H9 (cell line): ENCODE data around the gene TNIP2. TPM values are rescaled to one million over a fixed set of nuclear protein-coding genes. Genes with fewer than 3 reads are reported as not detected.

Experiments used
- DNase-seq: peaks from one replicate; pipeline ENCODE4 v3.0.0-alpha.2; 2017
- H2AFZ ChIP-seq: one replicate; pipeline ENCODE4 v1.6.1; 2013; ENCODE audit warnings: mild to moderate bottlenecking, low read length, control low read depth, moderate library complexity
- H2AK5ac ChIP-seq: 2 replicates; pipeline ENCODE4 v1.6.1; 2013; ENCODE audit warnings: low read length, control low read depth, mixed read lengths; ENCODE audit not compliant: insufficient read length
- H2BK120ac ChIP-seq: one replicate; pipeline ENCODE4 v1.6.1; 2013; ENCODE audit warnings: low read depth, mild to moderate bottlenecking, low read length, control low read depth, inconsistent platforms; ENCODE audit not compliant: poor library complexity, severe bottlenecking
- H2BK12ac ChIP-seq: 2 replicates; pipeline ENCODE4 v1.6.1; 2013; ENCODE audit warnings: low read length, control low read depth, mixed read lengths, low read depth; ENCODE audit not compliant: insufficient read length
- H2BK15ac ChIP-seq: 2 replicates; pipeline ENCODE4 v1.6.1; 2013; ENCODE audit warnings: low read depth, low read length, control low read depth
- H2BK20ac ChIP-seq: one replicate; pipeline ENCODE4 v1.6.1; 2013; ENCODE audit warnings: low read depth, mild to moderate bottlenecking, low read length, control low read depth, inconsistent platforms; ENCODE audit not compliant: poor library complexity, severe bottlenecking
- H2BK5ac ChIP-seq: 2 replicates; pipeline ENCODE4 v1.6.1; 2013; ENCODE audit warnings: low read length, control low read depth, mixed read lengths; ENCODE audit not compliant: insufficient read length
- H3K14ac ChIP-seq: 2 replicates; pipeline ENCODE4 v1.6.1; 2013; ENCODE audit warnings: low read length, control low read depth; ENCODE audit not compliant: insufficient read depth
- H3K18ac ChIP-seq: 2 replicates; pipeline ENCODE4 v1.6.1; 2013; ENCODE audit warnings: low read depth, mild to moderate bottlenecking, mixed read lengths, low read length, control low read depth; ENCODE audit not compliant: insufficient read length
- H3K23ac ChIP-seq: 2 replicates; pipeline ENCODE4 v1.6.1; 2013; ENCODE audit warnings: low read length, control low read depth, mixed read lengths, low read depth; ENCODE audit not compliant: insufficient read length
- H3K23me2 ChIP-seq: 2 replicates; pipeline ENCODE4 v1.6.1; 2013; ENCODE audit warnings: low read depth, mild to moderate bottlenecking, mixed read lengths, low read length, control low read depth; ENCODE audit not compliant: insufficient read length, poor library complexity, severe bottlenecking
- H3K27ac ChIP-seq: 2 replicates; pipeline ENCODE4 v1.5.1; 2013; ENCODE audit warnings: low read length, control low read depth, mixed read lengths, low read depth; ENCODE audit not compliant: insufficient read length
- H3K27me3 ChIP-seq: 2 replicates; pipeline ENCODE4 v1.6.1; 2013; ENCODE audit warnings: low read length, control low read depth, inconsistent platforms; ENCODE audit not compliant: insufficient read depth
- H3K4ac ChIP-seq: 2 replicates; pipeline ENCODE4 v1.6.1; 2013; ENCODE audit warnings: low read depth, mild to moderate bottlenecking, control low read depth, inconsistent platforms, low read length, moderate library complexity
- H3K4me1 ChIP-seq: 2 replicates; pipeline ENCODE4 v1.6.1; 2013; ENCODE audit warnings: low read length, control low read depth, inconsistent platforms; ENCODE audit not compliant: insufficient read depth
- H3K4me2 ChIP-seq: 2 replicates; pipeline ENCODE4 v1.6.1; 2013; ENCODE audit warnings: low read length, control low read depth, mixed read lengths; ENCODE audit not compliant: insufficient read length, insufficient read depth
- H3K56ac ChIP-seq: 2 replicates; pipeline ENCODE4 v1.6.1; 2013; ENCODE audit warnings: low read depth, mild to moderate bottlenecking, mixed read lengths, low read length, control low read depth; ENCODE audit not compliant: insufficient read length
- H3K79me1 ChIP-seq: 2 replicates; pipeline ENCODE4 v1.6.1; 2013; ENCODE audit warnings: low read depth, mild to moderate bottlenecking, moderate library complexity, low read length, control low read depth, inconsistent platforms; ENCODE audit not compliant: insufficient read depth, poor library complexity, severe bottlenecking
- H3K79me2 ChIP-seq: 2 replicates; pipeline ENCODE4 v1.6.1; 2013; ENCODE audit warnings: low read length, control low read depth, inconsistent platforms; ENCODE audit not compliant: insufficient read depth
- H3K9ac ChIP-seq: 2 replicates; pipeline ENCODE4 v1.6.1; 2013; ENCODE audit warnings: low read length, control low read depth, mixed read lengths; ENCODE audit not compliant: insufficient read length; ENCODE audit errors: extremely low read depth
- H3K9me3 ChIP-seq: one replicate; pipeline ENCODE4 v1.6.1; 2013; ENCODE audit warnings: low read depth, low read length, inconsistent platforms; ENCODE audit not compliant: control insufficient read depth
- H3T11ph ChIP-seq: one replicate; pipeline ENCODE4 v1.6.1; 2013; ENCODE audit warnings: mild to moderate bottlenecking, low read length, control low read depth, inconsistent platforms
- H4K20me1 ChIP-seq: one replicate; pipeline ENCODE4 v1.6.1; 2013; ENCODE audit not compliant: control insufficient read depth, insufficient read length, insufficient read depth
- H4K5ac ChIP-seq: 2 replicates; pipeline ENCODE4 v1.6.1; 2013; ENCODE audit warnings: low read depth, mild to moderate bottlenecking, mixed read lengths, low read length, control low read depth; ENCODE audit not compliant: insufficient read length
- H4K8ac ChIP-seq: replicated peaks from 2 replicates; pipeline ENCODE4 v1.6.1; 2013; ENCODE audit warnings: low read length, control low read depth, mixed read lengths, low read depth; ENCODE audit not compliant: insufficient read length
- H4K91ac ChIP-seq: 2 replicates; pipeline ENCODE4 v1.6.1; 2013; ENCODE audit warnings: low read depth, mild to moderate bottlenecking, moderate library complexity, mixed read lengths, low read length, control low read depth; ENCODE audit not compliant: insufficient read length
- H3K27ac Mint-ChIP-seq, 3 experiments: 2 replicates in 2 of 3; 3 replicates in 1 of 3; pipeline ENCODE4 v1.8.0; 2020 to 2021; ENCODE audit warnings: mixed read lengths in 3 of 3, mild to moderate bottlenecking in 1 of 3, moderate library complexity in 1 of 3
- H3K27me3 Mint-ChIP-seq: 2 replicates; pipeline ENCODE4 v1.8.0; 2021; ENCODE audit warnings: low read depth, mild to moderate bottlenecking, moderate library complexity, mixed read lengths
- H3K36me3 Mint-ChIP-seq, 3 experiments: 2 replicates in 2 of 3; 3 replicates in 1 of 3; pipeline ENCODE4 v1.8.0; 2020 to 2021; ENCODE audit warnings: low read depth in 3 of 3, mixed read lengths in 3 of 3; ENCODE audit not compliant: insufficient read depth in 1 of 3
- H3K4me1 Mint-ChIP-seq, 2 experiments: 2 replicates each; pipeline ENCODE4 v1.8.0; 2020; ENCODE audit warnings: mixed read lengths in 2 of 2
- H3K4me3 Mint-ChIP-seq, 2 experiments: 2 replicates in 1 of 2; 3 replicates in 1 of 2; pipeline ENCODE4 v1.8.0; 2020 to 2021; ENCODE audit warnings: mild to moderate bottlenecking in 2 of 2, mixed read lengths in 2 of 2, moderate library complexity in 1 of 2
- H3K9me3 Mint-ChIP-seq, 2 experiments: 2 replicates in 1 of 2; 3 replicates in 1 of 2; pipeline ENCODE4 v1.8.0; 2020; ENCODE audit warnings: mild to moderate bottlenecking in 2 of 2, mixed read lengths in 2 of 2, moderate library complexity in 1 of 2
- whole genome bisulfite sequencing: extraction: QIAGEN DNeasy Blood & Tissue Kit; methylation state at CpG from one replicate; pipeline ENCODE4 v1.1.7; 2013; ENCODE audit warnings: missing lambda C conversion rate, low lambda C conversion rate, mixed read lengths; ENCODE audit not compliant: insufficient read length; ENCODE audit errors: extremely low coverage; 5-methylcytosine and 5-hydroxymethylcytosine counted together
- total RNA-seq: library from RNA; stranded (reverse); gene quantifications from 2 replicates; pipeline ENCODE4 v1.2.1, GENCODE V29; 2021
- TF ChIP-seq, protein P1 (sequence below): fragments of 200-600 bp; sonication (generic); conservative IDR thresholded peaks from 3 replicates; pipeline ENCODE4 v1.8.0; 2021; ENCODE audit warnings: antibody characterized with exemption, mild to moderate bottlenecking

The TNIP2 gene
- total RNA-seq, 1 experiment from 2014 or later, result 44.7 TPM

DNA sequence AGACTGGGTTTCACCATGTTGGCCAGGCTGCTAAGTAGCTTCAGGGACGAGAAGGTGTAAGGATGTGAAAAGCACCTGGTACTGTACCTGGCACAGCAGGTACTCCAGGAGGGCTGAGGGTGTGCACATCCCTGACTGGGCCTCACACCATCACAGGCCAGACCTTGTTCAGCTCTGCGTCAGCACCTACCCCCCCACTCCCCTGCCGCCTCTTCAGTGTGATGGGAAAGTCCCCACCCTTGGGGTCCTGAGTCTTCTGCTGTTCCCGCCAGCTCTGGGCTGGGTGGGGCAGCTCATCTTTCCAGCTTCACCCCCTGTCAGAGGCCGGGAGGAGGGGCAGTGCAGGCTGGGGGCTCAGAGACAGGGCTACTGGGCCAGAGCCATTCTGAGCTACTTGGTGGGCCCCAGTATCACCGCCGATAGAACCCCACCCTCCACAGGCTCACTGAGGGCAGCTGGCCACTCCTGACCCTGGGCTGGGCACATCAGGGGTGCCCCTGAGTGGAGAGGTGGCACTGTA is 30.1 kb upstream of the TNIP2 start:
- Histone ChIP-seq H2BK15ac (no peak overlapping the region), H3K4me1 (no peaks in the 10 kb centered on the region), H3K9ac (no peak overlapping the region), H2AK5ac (no peak overlapping the region), H4K20me1 (no peaks in the 10 kb centered on the region), H2BK120ac (no peak overlapping the region), H3K4ac (no peak overlapping the region), H2BK20ac (no peak overlapping the region), H3K18ac (no peak overlapping the region), H2BK12ac (no peak overlapping the region), H3K79me1 (no peaks in the 10 kb centered on the region), H4K5ac (no peak overlapping the region), H3K14ac (no peak overlapping the region), H2BK5ac (no peak overlapping the region), H3K27ac (no peak overlapping the region), H3K27me3 (no peaks in the 10 kb centered on the region), H3K9me3 (no peaks in the 10 kb centered on the region), H2AFZ (no peak overlapping the region), H3K23ac (no peak overlapping the region), H4K8ac (no peak overlapping the region), H3K79me2 (no peaks in the 10 kb centered on the region), H3K4me2 (no peak overlapping the region), H3K23me2 (no peaks in the 10 kb centered on the region), H3T11ph (no peak overlapping the region), H3K56ac (no peak overlapping the region), H4K91ac (no peak overlapping the region)
- no peak overlapping the region for H3K27ac Mint-ChIP-seq
- TF ChIP-seq, protein P1, sequence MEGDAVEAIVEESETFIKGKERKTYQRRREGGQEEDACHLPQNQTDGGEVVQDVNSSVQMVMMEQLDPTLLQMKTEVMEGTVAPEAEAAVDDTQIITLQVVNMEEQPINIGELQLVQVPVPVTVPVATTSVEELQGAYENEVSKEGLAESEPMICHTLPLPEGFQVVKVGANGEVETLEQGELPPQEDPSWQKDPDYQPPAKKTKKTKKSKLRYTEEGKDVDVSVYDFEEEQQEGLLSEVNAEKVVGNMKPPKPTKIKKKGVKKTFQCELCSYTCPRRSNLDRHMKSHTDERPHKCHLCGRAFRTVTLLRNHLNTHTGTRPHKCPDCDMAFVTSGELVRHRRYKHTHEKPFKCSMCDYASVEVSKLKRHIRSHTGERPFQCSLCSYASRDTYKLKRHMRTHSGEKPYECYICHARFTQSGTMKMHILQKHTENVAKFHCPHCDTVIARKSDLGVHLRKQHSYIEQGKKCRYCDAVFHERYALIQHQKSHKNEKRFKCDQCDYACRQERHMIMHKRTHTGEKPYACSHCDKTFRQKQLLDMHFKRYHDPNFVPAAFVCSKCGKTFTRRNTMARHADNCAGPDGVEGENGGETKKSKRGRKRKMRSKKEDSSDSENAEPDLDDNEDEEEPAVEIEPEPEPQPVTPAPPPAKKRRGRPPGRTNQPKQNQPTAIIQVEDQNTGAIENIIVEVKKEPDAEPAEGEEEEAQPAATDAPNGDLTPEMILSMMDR, result no peak
- H3K4me1 Mint-ChIP-seq, result peaks cover 24 to 30% of the 10 kb centered on the region in 2 experiments
- no peak overlapping the region for H3K4me3 Mint-ChIP-seq
- H3K36me3 Mint-ChIP-seq, result peaks cover 0 to 12% (median 0%) of the 10 kb centered on the region in 3 experiments; a peak in 2 of 7 replicates
- peaks cover 9% of the 10 kb centered on the region for H3K27me3 Mint-ChIP-seq
- no CpG with 5 or more reads among the region's 7 CpGs for WGBS
- DNase-seq, result no peak
- peaks cover 3 to 7% of the 10 kb centered on the region in 2 experiments; a peak in 3 of 5 replicates for H3K9me3 Mint-ChIP-seq
